ENCODE data around the gene SOX6. TPM values are rescaled to one million over a fixed set of nuclear protein-coding genes. Genes with fewer than 3 reads are reported as not detected.

The SOX6 gene
- total and polyA plus RNA-seq, 2 donors (not counting 3 experiments of a cell fraction or from before 2014, with no cell fraction given): 0.14 to 3.7 TPM

DNA sequence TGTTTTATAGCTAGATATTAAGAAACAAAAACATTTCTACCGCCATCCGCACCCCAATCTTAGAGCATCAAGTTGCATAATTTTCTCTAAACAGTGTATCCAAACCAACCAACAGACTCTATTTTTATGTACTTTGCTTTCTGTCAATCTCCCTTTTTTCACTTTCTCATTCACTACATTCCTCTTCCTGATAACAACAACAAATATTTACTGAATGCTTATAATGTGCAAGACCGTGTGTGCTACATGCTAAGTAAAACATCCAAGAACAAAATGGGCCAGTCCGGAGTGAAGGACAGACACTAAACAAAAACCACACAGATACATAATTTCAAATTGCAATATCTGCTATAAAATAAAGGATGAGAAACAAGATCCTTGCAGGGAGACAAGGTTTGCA, 38.6 kb upstream of the SOX6 start:
- dilution Hi-C loops (cut with MboI; ENCODE audit: extremely low pct_ligation_motif_present, low sequenced_read_pairs): no loop called here
- Histone ChIP-seq H3K4me3 (replicated peaks in 1 of 3; ENCODE audit: insufficient read depth in 1 of 3, low read depth in 1 of 3, low read length in 3 of 3) (no peak overlapping the region), H3K9me3 (replicated peaks; ENCODE audit: control insufficient read depth, insufficient read depth, low read length) (no peaks in the 10 kb centered on the region), H3K79me2 (ENCODE audit: control insufficient read depth, insufficient read depth, low read length) (no peaks in the 10 kb centered on the region), H4K20me1 (replicated peaks; ENCODE audit: control insufficient read depth, extremely low read depth, insufficient read depth, low read length) (no peaks in the 10 kb centered on the region), H3K4me2 (ENCODE audit: insufficient read depth, low read length) (no peak overlapping the region), H2AFZ (ENCODE audit: low read depth, low read length) (no peak overlapping the region), H3K27ac (ENCODE audit: insufficient read depth, low read depth, low read length) (no peak overlapping the region), H3K36me3 (ENCODE audit: control insufficient read depth in 2 of 2, extremely low read depth in 1 of 2, insufficient read depth in 2 of 2, low read length in 2 of 2) (no peaks in the 10 kb centered on the region), H3K4me1 (ENCODE audit: control insufficient read depth, extremely low read depth, insufficient read depth, low read length) (no peaks in the 10 kb centered on the region), H3K27me3 (ENCODE audit: control insufficient read depth in 2 of 2, insufficient read depth in 2 of 2, low read length in 2 of 2) (no peaks in the 10 kb centered on the region), H3K9me1 (replicated peaks; ENCODE audit: control insufficient read depth, extremely low read depth, insufficient read depth, low read length) (no peaks in the 10 kb centered on the region), H3K9ac (replicated peaks; ENCODE audit: extremely low read depth, insufficient read depth, low read length) (no peak overlapping the region)
- no peak for TF ChIP-seq JUN (IDR thresholded peaks at IDR 0.05; ENCODE audit: borderline replicate concordance, insufficient read depth, insufficient read length, low read depth)
- TF ChIP-seq, protein P1, sequence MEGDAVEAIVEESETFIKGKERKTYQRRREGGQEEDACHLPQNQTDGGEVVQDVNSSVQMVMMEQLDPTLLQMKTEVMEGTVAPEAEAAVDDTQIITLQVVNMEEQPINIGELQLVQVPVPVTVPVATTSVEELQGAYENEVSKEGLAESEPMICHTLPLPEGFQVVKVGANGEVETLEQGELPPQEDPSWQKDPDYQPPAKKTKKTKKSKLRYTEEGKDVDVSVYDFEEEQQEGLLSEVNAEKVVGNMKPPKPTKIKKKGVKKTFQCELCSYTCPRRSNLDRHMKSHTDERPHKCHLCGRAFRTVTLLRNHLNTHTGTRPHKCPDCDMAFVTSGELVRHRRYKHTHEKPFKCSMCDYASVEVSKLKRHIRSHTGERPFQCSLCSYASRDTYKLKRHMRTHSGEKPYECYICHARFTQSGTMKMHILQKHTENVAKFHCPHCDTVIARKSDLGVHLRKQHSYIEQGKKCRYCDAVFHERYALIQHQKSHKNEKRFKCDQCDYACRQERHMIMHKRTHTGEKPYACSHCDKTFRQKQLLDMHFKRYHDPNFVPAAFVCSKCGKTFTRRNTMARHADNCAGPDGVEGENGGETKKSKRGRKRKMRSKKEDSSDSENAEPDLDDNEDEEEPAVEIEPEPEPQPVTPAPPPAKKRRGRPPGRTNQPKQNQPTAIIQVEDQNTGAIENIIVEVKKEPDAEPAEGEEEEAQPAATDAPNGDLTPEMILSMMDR (IDR thresholded peaks at IDR 0.05; ENCODE audit: extremely low read depth in 1 of 2, insufficient read depth in 1 of 2, low read depth in 1 of 2, low read length in 2 of 2): no peak
- no peak for TF ChIP-seq POLR2A (IDR thresholded peaks at IDR 0.05; ENCODE audit: low read depth, low read length)
- no peak for TF ChIP-seq GATA2 (IDR thresholded peaks at IDR 0.05; ENCODE audit: insufficient read depth, insufficient read length, low read depth, low read length)
- TF ChIP-seq FOS (IDR thresholded peaks at IDR 0.05; ENCODE audit: borderline replicate concordance, insufficient read depth, low read length): no peak
- no peak for TF ChIP-seq MYC (IDR thresholded peaks at IDR 0.05; ENCODE audit: low read depth, low read length)
- TF ChIP-seq, protein P2, sequence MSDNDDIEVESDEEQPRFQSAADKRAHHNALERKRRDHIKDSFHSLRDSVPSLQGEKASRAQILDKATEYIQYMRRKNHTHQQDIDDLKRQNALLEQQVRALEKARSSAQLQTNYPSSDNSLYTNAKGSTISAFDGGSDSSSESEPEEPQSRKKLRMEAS (IDR thresholded peaks at IDR 0.05; ENCODE audit: insufficient read depth, insufficient read length): no peak
- TF ChIP-seq EZH2 (IDR thresholded peaks at IDR 0.05; ENCODE audit: borderline replicate concordance, low read depth, low read length, severe bottlenecking): no peak
- TF ChIP-seq POLR2AphosphoS5 (IDR thresholded peaks at IDR 0.05; ENCODE audit: insufficient read depth, low read depth, low read length): no peak
- POLR2A ChIA-PET: no interaction called here
- DNase-seq (ENCODE audit: low read depth, low spot score): no peak
- CTCF ChIA-PET: no interaction called here
- intact Hi-C loops (cut with micrococcal nuclease): no loop called here
- no TSS peak for BruUV-seq (replicated peaks)
- no peak for FAIRE-seq
